NK-92 (cell line): Measurements from ENCODE around the gene ADAMTSL1.

Experiments used
- DNase-seq: peaks from one replicate; lab custom pipeline; 2025; ENCODE audit not compliant: unreplicated experiment; lab: John Stamatoyannopoulos, UW

The ADAMTSL1 gene

GRCh38 chr9:18638371-18639249, 164.7 kb downstream of the ADAMTSL1 start:
- no peak for DNase-seq

DNA sequence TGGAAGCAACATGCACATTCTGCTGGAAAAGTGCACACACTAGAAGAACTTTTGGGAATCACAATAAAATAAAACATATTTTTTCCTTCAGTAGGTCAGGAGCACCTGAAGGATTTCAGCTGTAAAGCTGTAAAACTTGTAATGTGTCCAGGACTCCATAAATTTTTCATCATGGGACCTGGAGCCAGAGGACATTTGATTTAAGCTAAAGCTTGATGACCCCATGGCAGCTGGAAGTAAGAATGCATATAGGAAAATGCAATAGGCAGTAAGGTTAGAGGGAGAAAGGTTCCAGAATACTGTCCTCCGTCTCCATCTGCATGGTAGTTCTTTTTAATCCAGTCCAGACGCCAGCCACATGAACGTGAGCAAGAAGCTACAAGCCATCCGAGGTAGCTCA, 166.0 kb downstream of the ADAMTSL1 start:
- no peak for DNase-seq

GRCh38 chr9:18658804-18659705, 185.1 kb downstream of the ADAMTSL1 start:
- DNase-seq = no peak

GRCh38 chr9:18660001-18660400, 186.0 kb downstream of the ADAMTSL1 start:
- DNase-seq = no peak

GRCh38 chr9:18662320-18662719, 188.4 kb downstream of the ADAMTSL1 start:
- no peak for DNase-seq

DNA sequence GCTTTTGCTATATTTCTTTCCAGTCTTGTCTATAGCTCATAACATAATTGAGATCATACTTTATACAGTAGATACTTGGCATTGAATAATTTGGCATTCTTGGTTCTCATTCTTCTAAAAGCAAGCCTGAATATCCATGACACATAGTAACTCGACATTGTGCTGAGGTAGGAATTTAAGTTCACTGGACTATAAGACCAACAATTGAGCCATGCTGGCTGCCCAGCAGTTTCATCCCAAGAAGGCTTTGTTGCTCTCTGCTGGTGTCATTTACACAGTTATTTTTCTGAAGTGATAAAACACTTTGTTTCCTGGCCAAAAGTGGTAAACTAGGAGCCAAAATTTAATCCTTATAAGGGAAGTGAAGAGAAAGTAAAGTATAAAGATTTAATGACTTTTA, 192.0 kb downstream of the ADAMTSL1 start:
- no peak for DNase-seq

- no peak for DNase-seq
Observed at GRCh38 chr9:18666348-18666747, 192.4 kb downstream of the ADAMTSL1 start.

- DNase-seq = no peak
Observed at GRCh38 chr9:18666986-18667772, 193.2 kb downstream of the ADAMTSL1 start.

DNA sequence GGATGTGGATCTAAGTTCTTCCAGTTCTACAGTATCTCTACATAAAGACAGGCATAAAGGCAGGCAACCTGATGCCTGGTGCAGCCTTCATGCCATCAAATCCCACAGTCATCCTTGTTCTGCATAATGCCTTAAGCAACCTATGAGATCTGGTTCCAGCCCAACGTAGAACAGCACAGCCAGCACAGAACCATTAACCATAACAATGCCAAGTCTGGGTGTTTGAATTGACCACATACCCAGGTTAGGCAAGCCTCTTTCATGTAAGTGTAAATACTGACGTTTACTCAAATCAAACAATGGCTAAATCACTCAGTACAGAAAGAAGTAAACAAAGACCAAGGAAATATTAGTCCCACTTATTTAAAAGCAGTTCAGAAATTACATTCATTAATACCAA, 195.0 kb downstream of the ADAMTSL1 start:
- no peak for DNase-seq

- no peak for DNase-seq
Observed at GRCh38 chr9:18672706-18673105, 198.8 kb downstream of the ADAMTSL1 start.

- DNase-seq = no peak
Observed at GRCh38 chr9:18673179-18673578, 199.2 kb downstream of the ADAMTSL1 start.

DNA sequence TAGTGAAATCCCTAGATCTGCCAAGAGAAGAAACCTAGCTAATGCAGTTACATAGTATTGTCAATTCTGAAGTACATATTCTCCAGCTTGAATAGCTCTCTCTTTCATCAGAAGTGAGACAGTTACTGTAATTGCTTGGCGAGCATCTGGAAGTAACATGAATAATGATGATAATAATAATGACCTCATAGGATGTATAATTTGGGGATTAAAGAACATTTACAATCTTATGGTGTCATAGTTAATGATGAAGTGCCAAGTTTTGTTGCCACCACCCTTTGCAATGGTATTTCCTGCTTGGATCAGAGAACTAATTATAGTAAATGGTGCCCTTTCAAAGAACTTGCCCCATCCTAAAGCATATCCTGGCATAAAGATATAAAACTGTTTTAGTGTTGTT, 201.4 kb downstream of the ADAMTSL1 start:
- DNase-seq = no peak

- DNase-seq = no peak
Observed at GRCh38 chr9:18675973-18676372, 202.0 kb downstream of the ADAMTSL1 start.

GRCh38 chr9:18676525-18676924, 202.6 kb downstream of the ADAMTSL1 start:
- DNase-seq = no peak

- DNase-seq = no peak
Observed at GRCh38 chr9:18678821-18679590, 205.1 kb downstream of the ADAMTSL1 start.

DNA sequence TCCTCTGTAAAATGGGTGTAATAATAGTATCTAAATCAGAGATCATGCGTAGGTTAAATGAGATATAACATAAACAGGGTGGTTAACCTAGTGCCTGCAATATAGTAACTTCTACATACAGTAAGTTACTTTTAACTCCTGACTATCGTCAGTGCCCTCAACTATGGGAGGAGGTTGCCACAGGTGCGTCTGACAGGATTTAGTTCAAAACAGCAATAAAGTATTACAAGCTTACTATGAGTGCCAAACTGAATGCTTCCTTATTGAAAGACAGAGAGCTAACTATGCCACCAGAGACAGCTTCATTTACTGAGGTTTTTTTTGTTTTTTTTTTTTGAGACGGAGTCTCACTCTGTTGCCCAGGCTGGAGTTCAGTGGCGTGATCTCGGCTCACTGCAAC, 209.0 kb downstream of the ADAMTSL1 start:
- no peak for DNase-seq

- no peak for DNase-seq
Observed at GRCh38 chr9:18683312-18683711, 209.4 kb downstream of the ADAMTSL1 start.

GRCh38 chr9:18683851-18684250, 209.9 kb downstream of the ADAMTSL1 start:
- DNase-seq = no peak

DNA sequence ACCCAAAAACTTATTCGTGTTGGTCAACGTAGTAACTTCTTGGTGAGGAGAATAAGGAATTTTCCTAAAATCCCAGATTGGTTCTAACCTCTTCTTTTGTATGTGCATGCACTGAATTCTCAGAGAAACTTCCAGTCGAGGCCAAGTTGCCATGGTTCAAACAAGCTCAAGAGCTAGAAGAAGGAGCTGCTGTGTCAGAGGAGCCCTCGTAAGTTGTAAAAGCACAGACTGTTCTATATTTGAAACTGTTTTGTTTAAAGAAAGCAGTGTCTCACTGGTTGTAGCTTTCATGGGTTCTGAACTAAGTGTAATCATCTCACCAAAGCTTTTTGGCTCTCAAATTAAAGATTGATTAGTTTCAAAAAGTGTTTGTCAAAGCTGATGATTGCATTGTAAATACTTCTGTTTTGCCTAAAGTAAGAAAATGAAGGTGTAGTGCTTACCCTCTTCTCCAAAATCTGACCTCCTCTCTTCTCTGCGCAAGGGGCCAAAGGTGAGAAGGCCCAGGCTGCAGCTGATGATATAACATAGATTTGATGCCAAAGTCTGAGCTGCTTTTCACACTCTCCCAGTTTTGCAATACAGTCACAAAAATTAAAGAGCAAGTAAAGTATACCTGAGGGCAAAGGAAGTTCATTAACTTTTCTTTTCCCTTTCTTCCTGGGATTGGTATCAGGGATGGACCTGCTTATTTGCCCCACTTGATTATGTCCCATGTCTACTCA, 210.8 kb downstream of the ADAMTSL1 start:
- no peak for DNase-seq
